CD14-positive monocyte (primary cell): Measurements from ENCODE around the gene BICD1. TPM values are rescaled to one million over a fixed set of nuclear protein-coding genes. Genes with fewer than 3 reads are reported as not detected.

Experiments used
- DNase-seq, 3 donors: peaks; one replicate each; pipeline ENCODE4 v3.0.0-alpha.2; 2011 to 2022
- H2AFZ ChIP-seq: 2 replicates; pipeline ENCODE4 v1.6.0; 2012; ENCODE audit warnings: mild to moderate bottlenecking, low read depth, low read length, inconsistent platforms; ENCODE audit not compliant: insufficient read depth, poor library complexity, severe bottlenecking
- H3K27ac ChIP-seq, 2 donors: 1 replicate in 1 of 2; 2 replicates in 1 of 2; pipeline ENCODE4 v1.5.1; 2012 to 2013; ENCODE audit warnings: low read length in 2 of 2, control low read depth in 1 of 2, inconsistent platforms in 1 of 2, low read depth in 1 of 2, mild to moderate bottlenecking in 1 of 2
- H3K27me3 ChIP-seq, 2 donors: one replicate each; pipeline versions ENCODE4 v1.6.0 to v1.6.1; 2011 to 2013; ENCODE audit warnings: low read length in 2 of 2; ENCODE audit not compliant: control insufficient read depth in 2 of 2, insufficient read depth in 2 of 2
- H3K36me3 ChIP-seq, 2 donors: replicated peaks in 1 of 2; 1 replicate in 1 of 2; 2 replicates in 1 of 2; pipeline versions ENCODE4 v1.5.1 to v1.6.1; 2012 to 2013; ENCODE audit warnings: low read length in 2 of 2, control low read depth in 1 of 2, inconsistent platforms in 1 of 2, mild to moderate bottlenecking in 1 of 2; ENCODE audit not compliant: insufficient read depth in 2 of 2, control insufficient read depth in 1 of 2
- H3K4me1 ChIP-seq, 2 donors: 1 replicate in 1 of 2; 2 replicates in 1 of 2; pipeline versions ENCODE4 v1.5.1 to v1.6.1; 2012 to 2013; ENCODE audit warnings: low read length in 2 of 2, control low read depth in 1 of 2, inconsistent platforms in 1 of 2, mild to moderate bottlenecking in 1 of 2, moderate library complexity in 1 of 2; ENCODE audit not compliant: insufficient read depth in 2 of 2, control insufficient read depth in 1 of 2
- H3K4me2 ChIP-seq: replicated peaks from 2 replicates; pipeline ENCODE3; 2012; ENCODE audit warnings: low read length, moderate library complexity, mild to moderate bottlenecking; ENCODE audit not compliant: poor library complexity, severe bottlenecking; ENCODE audit errors: extremely low read depth
- H3K4me3 ChIP-seq, 3 experiments: fragments of 200-600 bp in 1 of 3; sonication (generic) in 1 of 3; replicated peaks in 1 of 3; 1 replicate in 2 of 3; 2 replicates in 1 of 3; pipeline ENCODE4 v1.5.1; 2011 to 2013; ENCODE audit warnings: low read length in 3 of 3, mild to moderate bottlenecking in 3 of 3, control low read depth in 2 of 3, low read depth in 2 of 3, inconsistent platforms in 1 of 3, moderate library complexity in 1 of 3
- H3K79me2 ChIP-seq: 2 replicates; pipeline ENCODE4 v1.6.0; 2012; ENCODE audit warnings: mild to moderate bottlenecking, control low read depth, inconsistent platforms, low read length, moderate library complexity; ENCODE audit not compliant: insufficient read depth
- H3K9ac ChIP-seq: 2 replicates; pipeline ENCODE4 v1.6.0; 2017; ENCODE audit warnings: low read length, mild to moderate bottlenecking; ENCODE audit not compliant: insufficient read depth, poor library complexity, severe bottlenecking
- H3K9me3 ChIP-seq, 2 donors: replicated peaks in 1 of 2; 1 replicate in 1 of 2; 2 replicates in 1 of 2; pipeline versions ENCODE4 v1.5.1 to v1.6.1; 2012 to 2013; ENCODE audit warnings: low read length in 2 of 2, control low read depth in 1 of 2; ENCODE audit not compliant: control insufficient read depth in 1 of 2, insufficient read depth in 1 of 2
- H4K20me1 ChIP-seq: 2 replicates; pipeline ENCODE4 v1.6.0; 2012; ENCODE audit warnings: mild to moderate bottlenecking, low read length, control low read depth, moderate library complexity; ENCODE audit not compliant: insufficient read depth
- H3K27ac Mint-ChIP-seq, 7 donors: one replicate each; pipeline ENCODE4 v1.8.0; 2020; ENCODE audit warnings: mild to moderate bottlenecking in 7 of 7, mixed read lengths in 7 of 7, moderate library complexity in 6 of 7, inconsistent platforms in 2 of 7
- H3K27me3 Mint-ChIP-seq, 3 donors: one replicate each; pipeline ENCODE4 v1.8.0; 2021 to 2022; ENCODE audit warnings: low read depth in 3 of 3, mild to moderate bottlenecking in 3 of 3, mixed read lengths in 3 of 3, moderate library complexity in 3 of 3, inconsistent platforms in 1 of 3
- H3K36me3 Mint-ChIP-seq, 2 donors: one replicate each; pipeline ENCODE4 v1.8.0; 2020; ENCODE audit warnings: mixed read lengths in 2 of 2, inconsistent platforms in 1 of 2, mild to moderate bottlenecking in 1 of 2
- H3K4me1 Mint-ChIP-seq: one replicate; pipeline ENCODE4 v1.8.0; 2020; ENCODE audit warnings: mild to moderate bottlenecking, mixed read lengths
- H3K4me3 Mint-ChIP-seq, 2 donors: one replicate each; pipeline ENCODE4 v1.8.0; 2020; ENCODE audit warnings: mild to moderate bottlenecking in 2 of 2, mixed read lengths in 2 of 2, moderate library complexity in 1 of 2
- H3K9me3 Mint-ChIP-seq, 7 donors: one replicate each; pipeline ENCODE4 v1.8.0; 2020 to 2022; ENCODE audit warnings: mixed read lengths in 7 of 7, mild to moderate bottlenecking in 6 of 7, moderate library complexity in 6 of 7, inconsistent platforms in 2 of 7
- WGBS: methylation state at CpG from one replicate; pipeline ENCODE4 v1.1.5; 2013; ENCODE audit warnings: missing lambda C conversion rate; ENCODE audit not compliant: insufficient coverage; 5-methylcytosine and 5-hydroxymethylcytosine counted together
- intact Hi-C, 2 donors: fragments of 100-400 bp; cut with micrococcal nuclease; formaldehyde crosslinking; loops; one replicate each; pipeline versions ENCODE4 v1.15.0 to v1.15.1; 2023
- polyA plus RNA-seq, 3 donors: library from polyadenylated mRNA; depleted of rRNA in 1 of 3; unstranded in 2 of 3; stranded (reverse) in 1 of 3; fragments of 300-500 nt in 2 of 3; fragments of >200 nt in 1 of 3; fragmentation: Illumina TruSeq in 2 of 3; gene quantifications; 1 replicate in 2 of 3; 2 replicates in 1 of 3; pipeline ENCODE4 v1.2.3, GENCODE V29; 2012 to 2021
- TF ChIP-seq, protein P1 (sequence below): fragments of 200-600 bp; IDR thresholded peaks from one replicate; pipeline ENCODE4 v1.8.0; 2022; ENCODE audit warnings: antibody characterized with exemption, mild to moderate bottlenecking

BICD1 gene
- polyA plus RNA-seq, 3 donors = 0.55 to 2.1 (median 1.6) TPM

DNA sequence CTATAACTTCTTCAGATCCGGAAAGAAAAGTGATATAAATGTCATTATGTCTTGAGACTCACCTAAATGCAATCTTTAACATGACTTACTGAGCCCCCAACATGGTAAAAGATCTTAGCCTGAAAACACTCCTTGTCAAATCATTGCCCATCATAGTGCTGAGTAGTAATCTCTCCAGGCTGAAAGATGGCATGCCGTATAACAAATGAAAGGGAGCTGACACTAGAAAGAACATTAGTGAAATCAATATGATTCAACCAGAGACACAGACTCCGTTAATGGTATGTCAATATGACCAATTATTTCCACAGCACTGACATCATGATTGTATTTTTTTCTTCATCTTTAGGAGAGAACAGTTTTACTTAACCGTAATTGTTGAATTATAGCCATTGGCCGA is 54.4 kb downstream of the BICD1 start:
- no peak overlapping the region for H2AFZ ChIP-seq
- no peak overlapping the region for H3K4me2 ChIP-seq
- H3K9me3 ChIP-seq = peaks cover 0 to 10% of the 10 kb centered on the region in 2 donors
- H3K27ac Mint-ChIP-seq = no peak overlapping the region
- no peaks in the 10 kb centered on the region for H3K4me1 Mint-ChIP-seq
- H3K79me2 ChIP-seq = no peaks in the 10 kb centered on the region
- H3K36me3 Mint-ChIP-seq = peaks cover 0 to 7% of the 10 kb centered on the region in 2 donors
- intact Hi-C loops = no loop called here
- H3K9ac ChIP-seq = no peak overlapping the region
- TF ChIP-seq, protein P1, sequence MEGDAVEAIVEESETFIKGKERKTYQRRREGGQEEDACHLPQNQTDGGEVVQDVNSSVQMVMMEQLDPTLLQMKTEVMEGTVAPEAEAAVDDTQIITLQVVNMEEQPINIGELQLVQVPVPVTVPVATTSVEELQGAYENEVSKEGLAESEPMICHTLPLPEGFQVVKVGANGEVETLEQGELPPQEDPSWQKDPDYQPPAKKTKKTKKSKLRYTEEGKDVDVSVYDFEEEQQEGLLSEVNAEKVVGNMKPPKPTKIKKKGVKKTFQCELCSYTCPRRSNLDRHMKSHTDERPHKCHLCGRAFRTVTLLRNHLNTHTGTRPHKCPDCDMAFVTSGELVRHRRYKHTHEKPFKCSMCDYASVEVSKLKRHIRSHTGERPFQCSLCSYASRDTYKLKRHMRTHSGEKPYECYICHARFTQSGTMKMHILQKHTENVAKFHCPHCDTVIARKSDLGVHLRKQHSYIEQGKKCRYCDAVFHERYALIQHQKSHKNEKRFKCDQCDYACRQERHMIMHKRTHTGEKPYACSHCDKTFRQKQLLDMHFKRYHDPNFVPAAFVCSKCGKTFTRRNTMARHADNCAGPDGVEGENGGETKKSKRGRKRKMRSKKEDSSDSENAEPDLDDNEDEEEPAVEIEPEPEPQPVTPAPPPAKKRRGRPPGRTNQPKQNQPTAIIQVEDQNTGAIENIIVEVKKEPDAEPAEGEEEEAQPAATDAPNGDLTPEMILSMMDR = no peak
- H3K36me3 ChIP-seq = no peaks in the 10 kb centered on the region
- H3K4me3 ChIP-seq = no peak overlapping the region
- peaks cover 7 to 17% (median 9%) of the 10 kb centered on the region in 7 donors for H3K9me3 Mint-ChIP-seq
- no CpG with 5 or more reads among the region's 5 CpGs for WGBS
- H3K27ac ChIP-seq = no peak overlapping the region
- no peak for DNase-seq
- no peaks in the 10 kb centered on the region for H3K27me3 ChIP-seq
- no peak overlapping the region for H3K4me3 Mint-ChIP-seq
- peaks cover 0 to 1% (median 0%) of the 10 kb centered on the region in 3 donors for H3K27me3 Mint-ChIP-seq
- no peaks in the 10 kb centered on the region for H3K4me1 ChIP-seq
- no peaks in the 10 kb centered on the region for H4K20me1 ChIP-seq

DNA sequence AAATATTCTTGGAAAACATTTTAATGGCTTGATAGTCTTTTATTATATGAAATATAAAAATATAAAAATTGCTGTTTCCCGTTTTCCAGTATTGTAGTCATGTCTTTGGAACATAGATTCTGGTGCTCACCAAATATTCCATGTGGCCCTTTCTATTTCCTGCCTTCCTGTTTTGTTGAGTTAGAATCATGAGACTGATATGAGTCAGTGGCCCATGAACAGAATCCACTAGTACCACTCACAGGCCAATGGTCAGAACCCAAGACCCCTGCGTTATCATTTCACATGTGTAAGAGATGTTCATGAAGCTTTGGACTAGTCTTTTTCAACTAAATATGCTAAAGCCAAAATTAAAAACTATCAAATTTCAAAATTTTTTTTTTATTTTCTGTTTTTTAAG is 56.9 kb downstream of the BICD1 start:
- Histone ChIP-seq H3K79me2 (no peaks in the 10 kb centered on the region), H2AFZ (no peak overlapping the region), H3K4me2 (no peak overlapping the region), H3K9ac (no peak overlapping the region), H3K4me1 (no peaks in the 10 kb centered on the region), H3K36me3 (no peaks in the 10 kb centered on the region), H3K27me3 (no peaks in the 10 kb centered on the region), H3K27ac (no peak overlapping the region), H3K9me3 (peaks cover 7 to 21% of the 10 kb centered on the region in 2 donors), H4K20me1 (no peaks in the 10 kb centered on the region), H3K4me3 (no peak overlapping the region)
- H3K36me3 Mint-ChIP-seq = peaks cover 0 to 7% of the 10 kb centered on the region in 2 donors
- no peak for DNase-seq
- TF ChIP-seq, protein P1 = no peak
- H3K27ac Mint-ChIP-seq = no peak overlapping the region
- H3K9me3 Mint-ChIP-seq = peaks cover 7 to 25% (median 13%) of the 10 kb centered on the region in 7 donors
- no CpG with 5 or more reads among the region's 2 CpGs for WGBS
- no peaks in the 10 kb centered on the region for H3K4me1 Mint-ChIP-seq
- H3K4me3 Mint-ChIP-seq = no peak overlapping the region
- intact Hi-C loops = no loop called here
- peaks cover 0 to 3% (median 0%) of the 10 kb centered on the region in 3 donors for H3K27me3 Mint-ChIP-seq
